ENCODE data around the gene CCNY.

DNA sequence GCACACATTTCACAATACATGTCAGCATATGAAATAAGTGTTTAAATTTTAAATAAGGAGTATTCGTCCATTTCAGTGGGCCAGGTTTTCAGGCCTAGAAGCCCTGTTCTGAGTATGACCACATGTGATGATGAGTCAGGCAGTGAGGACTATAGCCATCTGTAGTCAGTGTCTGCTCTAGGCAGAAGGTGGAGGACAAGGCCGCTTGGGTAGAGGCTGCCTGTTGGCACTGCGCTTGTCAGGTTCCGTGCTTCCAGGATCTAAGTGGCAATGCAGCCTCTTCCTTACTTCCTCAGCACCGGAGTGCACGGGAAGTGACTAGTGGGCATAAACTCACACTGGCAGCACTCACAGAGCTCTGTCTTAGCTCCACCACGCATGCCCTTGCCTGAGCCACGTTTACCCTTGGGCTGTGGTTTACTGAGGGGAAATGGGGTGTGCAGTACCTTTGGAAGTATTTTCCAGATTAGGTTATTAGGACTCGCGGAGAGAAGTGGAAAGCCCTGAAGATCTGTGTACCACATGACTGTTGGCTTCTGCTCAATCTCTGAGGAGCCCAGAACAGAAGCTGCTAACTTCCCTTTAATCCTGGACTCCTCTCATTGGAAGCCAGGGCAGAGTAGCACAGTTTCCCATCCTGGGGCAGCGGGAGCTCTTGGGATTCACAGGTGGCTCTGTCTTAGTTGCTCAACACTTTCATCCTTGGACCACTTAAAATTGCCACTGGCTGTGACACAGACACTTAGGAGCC is 181.3 kb downstream of the CCNY start:
- TF ChIP-seq POLR2A (IDR thresholded peaks at IDR 0.05; ENCODE audit: low read depth, low read length) (no peak), TAF1 (IDR thresholded peaks at IDR 0.05; ENCODE audit: borderline replicate concordance, low read depth, low read length) (no peak), POLR2AphosphoS5 (IDR thresholded peaks at IDR 0.05; ENCODE audit: low read depth, low read length) (no peak)
